Erythroblast (primary cell): ENCODE data around the gene KIAA0825.

ENCODE experiments used
- GATA1 ChIP-seq: IDR thresholded peaks from 2 replicates; pipeline ENCODE4 v1.6.1; 2011; ENCODE audit warnings: low read depth, mild to moderate bottlenecking, control low read depth, low read length, moderate library complexity
- POLR2A ChIP-seq: IDR thresholded peaks from 2 replicates; pipeline ENCODE4 v1.6.1; 2011; ENCODE audit warnings: mild to moderate bottlenecking, low read length

GRCh38 chr5:94402096-94402495 is 216.3 kb downstream of the KIAA0825 start:
- TF ChIP-seq POLR2A (no peak), GATA1 (no peak)
